KOPT-K1 (cell line): ENCODE data around the gene GPR141.

ENCODE experiments used
- H3K27ac ChIP-seq: fragments of 200-600 bp; sonication (generic); 2 replicates; pipeline ENCODE4 v1.5.1; 2016; ENCODE audit warnings: antibody characterized with exemption, mild to moderate bottlenecking, low read depth, low read length; ENCODE audit not compliant: poor library complexity, severe bottlenecking
- H3K36me3 ChIP-seq: fragments of 200-600 bp; sonication (generic); 2 replicates; pipeline ENCODE4 v1.5.1; 2017; ENCODE audit warnings: antibody characterized with exemption, mild to moderate bottlenecking, low read length, moderate library complexity; ENCODE audit not compliant: insufficient read depth
- H3K9me3 ChIP-seq: fragments of 200-600 bp; sonication (generic); 2 replicates; pipeline ENCODE4 v1.5.1; 2017; ENCODE audit warnings: antibody characterized with exemption, low read length, mild to moderate bottlenecking; ENCODE audit not compliant: insufficient read depth, poor library complexity, severe bottlenecking

Gene GPR141

DNA sequence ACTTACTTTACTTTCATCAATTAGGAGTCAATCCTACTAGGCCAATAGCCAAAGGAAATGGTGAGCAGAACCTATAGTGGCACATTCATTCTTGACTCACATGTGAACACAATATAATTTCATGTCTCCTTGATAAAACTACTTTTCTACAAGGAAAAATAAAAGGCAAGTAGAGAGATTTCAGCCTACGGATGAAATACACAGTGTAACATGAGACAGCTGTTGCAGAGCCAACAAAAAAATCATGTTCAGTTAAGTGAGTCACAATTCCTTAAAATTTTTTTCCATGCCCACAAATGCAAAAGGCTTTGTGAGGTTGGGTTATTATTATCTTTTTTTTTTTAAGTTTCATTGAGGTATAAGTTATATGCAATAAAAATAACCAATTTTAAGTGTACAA, 54.8 kb downstream of the GPR141 start:
- no peak overlapping the region for H3K27ac ChIP-seq
- H3K9me3 ChIP-seq: no peaks in the 10 kb centered on the region
- H3K36me3 ChIP-seq: no peaks in the 10 kb centered on the region

DNA sequence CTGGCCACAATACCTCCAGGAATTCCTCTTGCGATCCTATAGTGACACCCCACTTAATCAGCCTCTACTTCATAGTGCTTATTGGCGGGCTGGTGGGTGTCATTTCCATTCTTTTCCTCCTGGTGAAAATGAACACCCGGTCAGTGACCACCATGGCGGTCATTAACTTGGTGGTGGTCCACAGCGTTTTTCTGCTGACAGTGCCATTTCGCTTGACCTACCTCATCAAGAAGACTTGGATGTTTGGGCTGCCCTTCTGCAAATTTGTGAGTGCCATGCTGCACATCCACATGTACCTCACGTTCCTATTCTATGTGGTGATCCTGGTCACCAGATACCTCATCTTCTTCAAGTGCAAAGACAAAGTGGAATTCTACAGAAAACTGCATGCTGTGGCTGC, 56.8 kb downstream of the GPR141 start:
- Histone ChIP-seq H3K36me3 (no peaks in the 10 kb centered on the region), H3K9me3 (no peaks in the 10 kb centered on the region), H3K27ac (no peak overlapping the region)

DNA sequence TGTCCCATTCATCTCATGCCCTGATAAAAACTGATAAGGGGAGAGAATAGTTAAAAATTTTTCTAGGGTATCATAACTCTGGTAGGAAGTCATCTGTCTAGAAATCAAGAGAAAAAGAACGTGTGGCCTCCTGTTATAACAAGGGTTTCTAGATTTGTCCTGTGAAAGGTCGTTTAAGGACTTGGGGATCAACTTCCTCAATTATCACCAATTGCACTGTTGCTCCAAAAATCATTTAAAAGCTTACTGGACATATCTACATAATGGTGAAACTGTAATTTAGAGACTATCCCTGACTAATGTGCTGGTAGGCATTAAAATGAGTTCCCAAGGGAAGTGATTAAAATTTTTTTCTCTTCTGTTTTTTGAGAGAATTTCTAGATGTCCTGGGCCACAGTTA, 58.2 kb downstream of the GPR141 start:
- Histone ChIP-seq H3K9me3 (no peaks in the 10 kb centered on the region), H3K27ac (no peak overlapping the region), H3K36me3 (no peaks in the 10 kb centered on the region)

DNA sequence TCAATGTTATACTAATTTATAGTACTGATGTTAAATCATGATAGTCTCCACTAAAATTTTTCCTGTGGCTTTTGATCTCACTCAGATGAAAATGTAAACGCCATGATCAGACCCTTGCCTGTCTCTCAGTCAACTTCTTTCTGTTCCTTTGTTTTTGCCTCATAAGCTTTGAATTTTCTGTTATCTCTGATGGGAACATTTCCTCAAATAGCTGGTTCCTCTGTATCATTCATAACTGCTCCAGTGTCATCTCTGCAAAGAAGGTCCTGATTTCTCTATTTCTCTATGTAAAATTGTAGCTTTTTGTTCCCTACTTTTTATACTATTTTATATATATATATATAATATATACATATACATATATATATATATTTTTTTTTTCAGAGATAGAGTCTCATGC, 67.5 kb downstream of the GPR141 start:
- no peak overlapping the region for H3K27ac ChIP-seq
- no peaks in the 10 kb centered on the region for H3K36me3 ChIP-seq
- no peaks in the 10 kb centered on the region for H3K9me3 ChIP-seq

DNA sequence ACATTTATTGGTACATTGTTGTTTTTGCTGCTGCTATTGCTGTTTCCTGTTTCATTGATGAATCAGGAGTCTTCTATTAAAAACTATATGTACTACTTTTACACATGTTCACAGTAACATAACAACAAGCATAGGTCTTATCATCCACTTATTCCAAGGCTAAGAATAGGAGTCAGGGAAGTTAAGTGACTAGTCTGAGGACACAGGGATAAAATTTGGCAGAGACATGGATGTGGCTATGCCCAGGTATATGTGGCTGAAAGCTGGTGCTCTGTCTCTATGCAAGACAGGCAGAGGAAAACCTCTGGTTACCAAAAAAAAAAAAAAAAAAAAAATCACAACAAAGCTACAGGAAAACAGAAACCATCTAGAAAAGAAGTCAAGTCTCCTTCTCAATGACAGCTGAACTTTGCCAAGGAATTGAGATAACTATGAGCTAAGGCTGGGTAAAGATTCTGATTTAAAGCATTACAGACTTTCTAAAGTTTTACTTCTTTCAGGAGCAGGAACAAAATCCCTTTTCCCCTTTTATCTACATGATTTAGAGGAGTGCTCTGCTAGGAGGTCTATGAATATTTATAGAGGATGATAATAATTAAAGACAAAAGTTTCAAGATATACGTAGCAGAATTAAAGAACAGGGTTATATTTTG, 70.0 kb downstream of the GPR141 start:
- Histone ChIP-seq H3K9me3 (no peaks in the 10 kb centered on the region), H3K36me3 (no peaks in the 10 kb centered on the region), H3K27ac (no peak overlapping the region)

DNA sequence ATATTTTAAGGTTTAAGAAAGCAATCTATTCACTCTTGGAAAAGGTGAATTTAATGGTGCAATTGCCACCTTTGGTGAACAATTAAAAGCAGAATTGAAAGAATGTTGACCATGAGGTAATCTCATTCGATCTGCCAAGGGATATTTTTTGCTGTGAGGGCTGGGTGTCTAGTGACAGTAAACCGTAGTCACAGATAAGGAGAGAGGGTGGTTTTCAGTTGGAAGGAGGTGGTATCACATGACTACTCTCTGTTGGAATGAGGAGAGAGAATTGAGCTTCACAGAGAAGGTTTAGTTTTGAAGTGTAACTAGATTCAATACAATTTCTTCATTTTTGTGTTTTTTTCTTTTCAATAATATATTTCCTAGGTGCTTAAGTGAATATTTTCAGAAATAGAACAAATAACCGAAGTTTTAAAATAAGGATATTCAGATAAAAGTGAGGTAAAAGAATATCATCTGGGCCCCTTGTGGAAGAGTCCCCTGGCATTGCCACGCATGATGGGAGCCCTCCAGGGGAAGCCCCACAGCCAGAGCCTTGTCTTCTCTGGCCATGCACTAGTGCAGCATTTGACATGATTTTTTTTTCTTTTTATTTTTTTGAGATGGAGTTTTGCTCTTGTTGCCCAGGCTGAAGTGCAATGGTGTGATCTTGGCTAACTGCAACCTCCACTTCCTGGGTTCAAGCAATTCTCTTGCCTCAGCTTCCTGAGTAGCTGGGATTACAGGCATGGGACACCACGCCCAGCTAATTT, 73.4 kb downstream of the GPR141 start:
- Histone ChIP-seq H3K27ac (no peak overlapping the region), H3K9me3 (no peaks in the 10 kb centered on the region), H3K36me3 (no peaks in the 10 kb centered on the region)

DNA sequence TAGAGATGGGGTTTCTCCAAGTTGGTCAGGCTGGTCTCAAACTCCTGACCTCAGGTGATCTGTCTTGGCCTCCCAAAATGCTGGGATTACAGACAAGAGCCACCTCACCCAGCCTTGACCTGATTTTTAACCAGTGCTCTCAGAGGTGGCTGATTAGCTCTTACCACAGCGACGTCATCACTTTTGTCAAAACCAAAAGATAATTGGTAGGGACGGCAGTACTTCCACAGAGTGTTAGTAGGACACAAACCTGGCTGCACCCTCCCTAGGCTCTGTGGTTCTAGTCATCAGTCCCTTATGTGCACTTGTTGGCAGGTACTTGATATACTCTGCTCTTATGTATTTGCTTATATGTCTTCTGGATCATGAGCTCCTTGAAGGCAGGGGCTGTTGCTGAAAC, 74.0 kb downstream of the GPR141 start:
- no peak overlapping the region for H3K27ac ChIP-seq
- no peaks in the 10 kb centered on the region for H3K36me3 ChIP-seq
- no peaks in the 10 kb centered on the region for H3K9me3 ChIP-seq

DNA sequence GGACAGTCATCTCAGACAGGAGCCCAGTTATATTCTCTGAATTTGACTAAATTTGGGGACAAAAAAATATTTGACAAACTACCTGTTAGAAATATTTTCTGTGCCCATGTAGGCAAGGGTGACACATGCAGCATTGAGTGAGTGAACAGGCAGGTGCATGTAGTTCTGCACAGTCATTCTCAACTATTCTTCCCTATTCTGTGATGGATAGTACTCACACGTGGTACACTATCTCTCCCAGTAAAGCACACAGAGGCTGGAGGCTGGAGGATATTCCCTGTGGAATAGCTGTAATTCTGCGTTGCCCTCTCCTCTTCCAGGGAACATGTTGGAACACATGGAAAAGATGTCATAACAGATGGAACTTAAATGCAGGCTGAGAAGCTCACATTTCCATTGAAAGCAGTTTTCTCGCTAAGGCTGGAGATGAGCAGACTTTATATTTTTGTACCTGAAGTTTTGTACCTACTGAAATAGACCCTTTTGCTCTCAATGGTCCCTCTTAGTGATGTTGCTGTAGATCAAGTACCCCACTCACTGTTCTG, 75.0 kb downstream of the GPR141 start:
- Histone ChIP-seq H3K36me3 (no peaks in the 10 kb centered on the region), H3K27ac (no peak overlapping the region), H3K9me3 (no peaks in the 10 kb centered on the region)

DNA sequence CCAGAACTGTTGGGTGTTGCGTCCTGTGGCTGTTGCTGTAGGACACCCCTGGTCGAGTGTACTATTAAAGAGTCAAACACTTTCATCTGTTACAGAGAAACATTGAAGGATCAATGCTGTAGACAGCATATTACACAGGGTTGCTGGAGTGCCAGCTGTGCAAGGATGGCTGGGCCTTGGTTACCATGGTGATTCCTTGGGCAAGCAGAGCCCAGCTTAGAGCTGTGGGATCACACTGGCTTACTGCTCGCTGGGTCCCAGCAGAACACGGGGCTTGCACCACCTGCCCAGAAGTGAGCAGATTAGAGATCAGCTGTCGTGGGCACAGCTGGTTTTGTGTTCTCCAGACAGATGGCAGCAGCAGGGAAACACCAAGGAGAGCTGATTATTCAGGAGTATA, 76.0 kb downstream of the GPR141 start:
- Histone ChIP-seq H3K27ac (no peak overlapping the region), H3K9me3 (no peaks in the 10 kb centered on the region), H3K36me3 (no peaks in the 10 kb centered on the region)

DNA sequence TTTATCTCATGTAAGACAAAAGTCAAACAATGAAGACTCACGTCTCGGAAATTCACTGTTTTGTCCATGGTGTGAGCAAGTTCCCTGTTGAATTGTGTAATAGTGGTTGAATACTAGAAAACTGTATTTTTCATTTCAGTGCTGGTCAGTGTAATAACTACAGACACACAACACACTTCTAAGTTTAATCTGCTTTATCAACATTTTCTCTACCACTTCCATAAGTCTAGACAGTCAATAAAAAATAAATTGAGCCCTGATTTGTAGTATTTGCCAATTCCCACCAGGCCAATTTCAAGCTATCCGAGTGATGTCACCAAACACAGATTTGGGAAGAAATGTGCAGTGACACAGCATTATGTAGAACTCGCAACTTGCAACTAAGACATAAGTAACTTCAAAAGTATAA, 81.9 kb downstream of the GPR141 start:
- Histone ChIP-seq H3K27ac (no peak overlapping the region), H3K36me3 (no peaks in the 10 kb centered on the region), H3K9me3 (no peaks in the 10 kb centered on the region)

DNA sequence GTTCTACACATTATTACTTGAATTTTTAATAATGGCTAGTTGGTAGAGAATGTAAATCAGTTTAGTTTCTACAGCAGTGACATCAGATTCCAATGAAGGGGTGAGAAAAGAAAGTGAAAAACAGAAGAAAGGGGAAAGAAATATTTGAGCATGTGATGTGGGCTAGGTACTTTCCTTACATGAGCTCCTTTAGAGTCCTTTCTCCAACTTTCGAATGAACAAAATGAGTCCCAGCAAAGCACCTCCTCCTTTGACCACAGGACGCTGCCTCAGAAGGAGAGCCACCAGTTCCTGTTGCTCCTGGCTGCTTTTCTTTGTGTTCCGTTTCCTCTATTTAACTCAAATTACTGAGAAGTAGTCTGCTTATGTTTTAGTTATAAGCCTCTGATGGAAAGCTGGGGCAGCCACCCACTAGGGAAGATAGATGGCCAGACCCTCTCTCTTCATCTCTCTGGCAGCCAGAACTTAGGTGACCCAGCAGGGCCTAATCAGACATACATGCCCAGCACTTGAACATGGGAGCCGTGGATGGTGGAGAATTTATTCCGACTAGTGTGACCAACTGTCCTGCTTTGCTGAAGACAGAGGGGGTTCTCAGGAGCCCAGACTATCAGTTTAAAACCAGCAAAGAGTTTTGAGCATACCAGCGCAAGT, 82.4 kb downstream of the GPR141 start:
- H3K9me3 ChIP-seq: no peaks in the 10 kb centered on the region
- H3K36me3 ChIP-seq: no peaks in the 10 kb centered on the region
- no peak overlapping the region for H3K27ac ChIP-seq

DNA sequence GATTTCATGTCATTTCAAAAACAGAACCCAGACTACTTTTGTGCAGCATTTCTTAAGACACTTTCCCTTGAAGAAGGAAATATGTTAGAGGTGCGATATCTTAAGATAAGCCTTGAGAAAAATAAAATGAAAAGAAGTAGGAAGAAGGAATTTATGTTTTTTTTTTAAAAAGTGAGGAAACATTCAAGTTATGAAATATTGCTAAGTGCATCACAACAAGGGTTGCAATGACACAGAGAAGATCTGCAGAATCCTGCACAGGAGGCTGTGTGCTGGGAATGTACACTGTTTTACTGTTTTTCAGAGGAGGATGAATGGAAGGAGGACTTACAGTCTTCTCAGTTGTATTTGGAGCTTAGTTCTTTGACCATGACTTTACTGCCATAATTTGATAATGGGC, 85.0 kb downstream of the GPR141 start:
- H3K36me3 ChIP-seq: no peaks in the 10 kb centered on the region
- H3K9me3 ChIP-seq: no peaks in the 10 kb centered on the region
- no peak overlapping the region for H3K27ac ChIP-seq

DNA sequence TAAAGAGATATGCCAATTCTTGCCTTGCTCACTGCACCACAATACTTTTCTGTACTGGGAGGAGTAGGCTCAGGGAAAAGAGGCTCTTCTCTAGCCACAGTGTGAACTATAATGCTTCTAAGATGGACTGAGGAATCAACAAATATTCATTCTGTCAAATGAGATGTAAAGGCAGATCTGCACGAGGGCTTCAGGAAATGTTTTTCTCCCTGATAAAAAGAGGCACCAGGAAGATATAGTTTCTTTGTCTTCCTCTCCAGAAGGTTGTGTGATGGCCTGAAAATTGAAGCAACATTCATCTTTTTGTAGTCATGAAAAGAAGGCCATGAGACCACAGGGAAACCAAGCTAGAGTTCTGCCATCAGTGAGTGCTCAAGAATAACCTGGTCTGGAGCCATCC, 85.7 kb downstream of the GPR141 start:
- Histone ChIP-seq H3K9me3 (no peaks in the 10 kb centered on the region), H3K27ac (no peak overlapping the region), H3K36me3 (no peaks in the 10 kb centered on the region)

DNA sequence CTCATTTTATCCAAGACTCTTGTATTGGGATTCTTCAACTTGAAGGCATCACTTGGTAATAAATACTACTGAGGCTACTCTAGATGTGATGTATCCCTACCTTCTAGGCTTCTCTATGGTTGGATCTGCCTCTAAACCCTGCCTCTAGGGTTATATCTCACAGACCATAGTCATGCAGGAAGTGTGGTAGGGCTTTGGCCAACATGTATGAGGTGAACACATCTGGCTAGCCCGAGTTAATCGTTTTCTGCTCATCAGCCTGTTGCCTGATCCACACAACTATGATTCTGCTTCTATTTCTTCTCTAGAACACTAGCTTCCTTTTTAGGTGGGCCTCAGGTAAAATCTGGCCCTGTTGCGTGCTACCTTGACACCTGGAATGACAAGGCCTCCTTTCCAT, 86.2 kb downstream of the GPR141 start:
- Histone ChIP-seq H3K36me3 (no peaks in the 10 kb centered on the region), H3K27ac (no peak overlapping the region)

DNA sequence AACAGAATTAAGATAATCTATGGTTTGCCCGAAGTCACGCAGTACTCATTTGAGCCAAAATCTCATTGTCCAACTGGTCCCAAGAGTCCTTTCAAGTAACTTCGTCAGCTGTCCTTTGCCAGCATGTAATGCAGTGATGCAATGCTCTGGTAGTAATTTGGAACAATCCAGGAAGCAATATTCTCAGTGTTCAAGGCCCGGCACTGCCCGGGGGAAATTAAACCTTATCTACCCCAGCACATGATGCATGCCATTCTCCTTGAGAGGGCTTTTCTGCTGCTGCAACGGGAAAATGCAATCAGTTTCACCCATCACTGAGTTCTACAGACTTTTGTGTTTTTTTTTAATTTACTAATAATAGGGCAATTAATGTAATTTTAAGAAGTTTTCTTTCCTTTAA, 87.3 kb downstream of the GPR141 start:
- H3K27ac ChIP-seq: no peak overlapping the region
- no peaks in the 10 kb centered on the region for H3K36me3 ChIP-seq
- peaks cover 10% of the 10 kb centered on the region for H3K9me3 ChIP-seq

More for the DNA sequence above, 86.2 kb downstream of the GPR141 start:
- no peaks in the 10 kb centered on the region for H3K9me3 ChIP-seq
